GM19468 (cell line): Measurements from ENCODE around the gene ETNK1.
"Not testable (repeated sequence)": the region's sequence is repeated elsewhere in the genome, so short reads cannot be mapped to it uniquely, and the experiment has no call there.

Experiments
- ATAC-seq: cut with Tn5 transposase; IDR thresholded peaks from one replicate; pipeline ENCODE4 v1.9.1; 2021; ENCODE audit warnings: mild to moderate bottlenecking, moderate library complexity, moderate number of reproducible peaks; ENCODE audit not compliant: unreplicated experiment; ENCODE audit errors: extremely low read depth

The ETNK1 gene

DNA sequence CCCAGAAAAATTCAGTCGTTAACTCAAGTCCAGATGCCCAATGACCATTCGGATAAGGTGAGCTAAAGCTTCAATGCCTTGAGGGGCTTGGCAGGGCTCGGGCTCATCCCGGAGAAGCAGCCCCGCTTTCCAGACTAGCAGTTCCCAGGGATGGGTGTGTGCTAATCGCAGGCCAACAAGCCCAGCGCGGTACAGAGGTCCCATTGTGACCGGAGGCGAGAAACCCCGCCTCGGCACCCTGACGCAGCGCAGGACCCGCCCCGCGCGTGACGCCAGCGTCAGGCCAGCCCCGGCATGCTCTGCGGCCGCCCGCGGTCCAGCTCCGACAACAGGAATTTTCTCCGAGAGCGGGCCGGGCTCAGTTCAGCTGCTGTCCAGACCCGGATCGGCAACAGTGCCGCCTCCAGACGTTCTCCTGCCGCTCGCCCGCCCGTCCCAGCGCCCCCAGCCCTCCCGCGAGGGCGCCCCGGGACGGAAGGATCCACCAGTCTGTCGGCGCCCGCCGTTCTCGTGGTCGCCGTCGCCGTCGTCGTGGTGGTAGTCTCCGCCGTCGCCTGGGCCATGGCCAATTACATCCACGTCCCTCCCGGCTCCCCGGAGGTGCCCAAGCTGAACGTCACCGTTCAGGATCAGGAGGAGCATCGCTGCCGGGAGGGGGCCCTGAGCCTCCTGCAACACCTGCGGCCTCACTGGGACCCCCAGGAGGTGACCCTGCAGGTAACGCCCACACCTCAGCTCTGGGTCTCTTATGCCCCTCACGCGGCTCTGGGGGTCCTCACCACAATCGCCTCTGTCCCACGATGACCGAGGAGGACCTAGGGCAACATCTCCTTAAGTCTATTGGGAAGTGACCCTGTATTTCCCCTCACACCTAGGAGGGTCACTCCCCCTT is at the start of gene ETNK1:
Gene ETNK1, plus strand, starts transcription at position 302 of the 892 bp plus-strand sequence. Its CDS starts 260 bp downstream, at position 562.
- peak; percentile 98 for ATAC-seq

DNA sequence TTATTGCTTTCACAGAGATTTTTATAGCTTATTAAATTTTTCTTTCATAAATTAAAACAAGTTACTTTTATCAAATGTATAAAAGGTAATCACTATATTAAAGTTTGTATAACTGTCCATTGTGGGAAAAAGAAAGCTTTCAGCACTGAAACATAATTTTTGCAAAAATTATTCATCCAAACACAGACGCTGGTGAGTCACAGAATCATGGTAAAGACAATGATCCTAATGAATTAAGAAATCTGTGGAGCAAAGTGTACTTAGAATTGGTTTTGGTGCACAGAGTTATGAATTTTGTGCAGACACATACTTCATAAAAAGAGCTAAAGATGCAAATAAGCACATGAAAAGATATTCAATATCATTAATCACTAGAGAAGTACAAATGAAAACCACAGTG is 48.9 kb upstream of the ETNK1 start:
- ATAC-seq: no peak

GRCh38 chr12:22576473-22576872 is 48.5 kb upstream of the ETNK1 start:
- ATAC-seq: no peak

DNA sequence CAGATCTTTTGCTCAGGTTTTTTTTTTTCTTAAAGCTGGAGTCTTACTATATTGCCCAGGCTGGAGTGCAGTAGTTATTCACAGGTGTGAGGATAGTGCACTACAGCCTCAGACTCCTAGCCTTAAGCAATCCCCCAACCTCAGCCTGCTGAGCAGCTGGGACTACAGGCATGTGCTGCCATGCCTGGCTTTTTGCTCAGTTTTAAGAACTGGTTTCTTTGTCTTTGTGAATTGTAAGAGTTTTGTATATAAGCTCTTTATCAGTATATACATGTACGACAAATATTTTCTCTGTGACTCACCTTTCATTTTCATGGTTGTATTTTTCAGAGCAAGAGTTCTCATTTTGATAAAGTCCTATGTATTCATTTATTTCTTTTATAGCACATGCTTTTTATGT is 47.3 kb upstream of the ETNK1 start:
- ATAC-seq: no peak

GRCh38 chr12:22578328-22578727 is 46.6 kb upstream of the ETNK1 start:
- ATAC-seq: no peak

DNA sequence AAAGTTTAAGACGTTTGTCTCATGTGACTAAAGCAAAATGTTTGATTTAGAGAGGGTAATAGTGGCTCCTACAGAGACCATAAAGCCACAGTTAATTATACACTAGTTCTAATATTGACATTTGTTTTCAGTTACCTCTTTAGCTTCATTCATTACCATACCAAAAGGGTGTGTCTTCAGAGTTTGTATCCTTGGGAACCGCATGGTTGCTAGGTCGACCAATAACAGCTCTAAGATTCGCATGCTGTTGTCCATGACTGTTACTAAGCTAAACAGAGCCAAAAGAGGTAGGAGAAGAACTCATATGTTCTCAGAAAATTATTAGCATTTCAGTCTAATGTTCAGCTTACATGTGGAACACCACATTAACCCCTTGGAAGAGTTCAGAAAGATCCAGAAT is 36.2 kb upstream of the ETNK1 start:
- ATAC-seq: no peak

- ATAC-seq: no peak
Observed at GRCh38 chr12:22593864-22594263, 31.1 kb upstream of the ETNK1 start.

DNA sequence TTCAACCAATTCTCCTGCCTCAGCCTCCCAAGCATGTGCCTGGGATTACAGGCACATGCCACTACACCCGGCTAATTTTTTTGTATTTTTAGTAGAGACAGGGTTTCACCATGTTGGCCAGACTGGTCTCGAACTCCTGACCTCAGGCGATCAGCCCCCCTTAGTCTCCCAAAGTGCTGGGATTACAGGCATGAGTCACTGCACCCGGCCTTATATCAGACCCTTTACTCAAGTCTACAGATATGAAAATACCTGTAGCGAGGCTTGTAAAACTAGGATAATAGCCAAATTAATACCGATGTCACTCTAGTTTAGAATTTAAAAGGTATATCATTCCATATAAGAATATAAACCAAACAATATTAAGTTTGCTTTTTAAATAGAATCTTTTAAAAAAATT is 27.4 kb upstream of the ETNK1 start:
- ATAC-seq: not testable (repeated sequence)

DNA sequence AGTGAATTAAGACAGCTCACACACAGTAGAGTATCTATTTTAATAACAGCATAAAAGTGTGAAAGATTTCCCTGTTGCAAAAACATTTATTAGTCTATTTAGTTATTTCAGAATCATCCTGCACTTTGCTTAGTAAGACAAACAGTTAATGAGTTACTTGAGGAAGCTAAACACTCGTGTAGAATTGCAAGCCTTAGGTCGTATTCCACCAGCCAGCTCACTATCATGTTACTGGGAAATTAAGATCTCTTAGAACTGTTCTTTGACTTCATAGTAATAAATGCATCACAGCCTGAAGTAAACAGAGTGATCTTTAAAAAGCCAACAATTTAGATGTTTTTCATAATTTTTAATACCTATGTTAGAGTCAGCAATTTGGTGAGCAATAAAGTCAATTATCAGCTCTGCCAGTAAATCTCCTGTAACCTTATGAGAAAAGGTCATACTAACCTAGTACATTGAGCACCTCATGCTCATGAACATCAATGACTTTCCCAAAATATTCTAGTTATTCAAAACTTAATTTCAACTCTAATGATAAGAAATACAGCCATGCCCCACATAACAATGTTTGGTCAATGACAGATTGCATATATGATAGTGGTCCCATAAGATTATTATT is 26.7 kb upstream of the ETNK1 start:
- ATAC-seq: no peak

GRCh38 chr12:22598763-22599161 is 26.2 kb upstream of the ETNK1 start:
- ATAC-seq: no peak

- ATAC-seq: no peak
Observed at GRCh38 chr12:22600181-22600580, 24.8 kb upstream of the ETNK1 start.

GRCh38 chr12:22609501-22609900 is 15.5 kb upstream of the ETNK1 start:
- ATAC-seq: no peak

- no peak for ATAC-seq
Observed at GRCh38 chr12:22610131-22610530, 14.8 kb upstream of the ETNK1 start.

- not testable (repeated sequence) for ATAC-seq
Observed at GRCh38 chr12:22612822-22613221, 12.1 kb upstream of the ETNK1 start.

DNA sequence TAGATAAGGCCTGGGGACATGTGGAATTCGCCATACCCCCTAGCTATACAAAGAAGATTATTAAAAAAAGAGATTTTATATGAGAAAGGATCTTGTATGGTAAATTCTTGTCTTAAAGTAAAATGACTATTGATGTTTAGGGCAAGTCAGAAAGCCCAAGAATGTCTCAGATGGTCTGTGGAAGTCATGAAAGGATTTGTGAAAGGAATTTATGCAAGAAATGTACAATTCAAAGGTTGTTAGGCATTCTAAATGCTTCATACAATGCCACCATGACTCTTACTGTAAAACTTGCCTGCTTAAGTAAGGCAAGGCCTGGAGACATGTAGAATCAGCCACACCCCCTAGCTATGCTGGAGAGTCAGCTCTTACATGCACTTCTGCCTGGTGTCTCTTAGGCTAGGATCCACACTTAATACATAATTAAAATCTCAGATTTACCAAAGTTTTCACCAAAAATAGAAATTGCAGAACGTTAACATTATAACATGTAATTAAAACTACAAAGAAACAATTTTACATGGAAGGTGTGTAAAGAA is 8.9 kb upstream of the ETNK1 start:
- ATAC-seq: no peak

DNA sequence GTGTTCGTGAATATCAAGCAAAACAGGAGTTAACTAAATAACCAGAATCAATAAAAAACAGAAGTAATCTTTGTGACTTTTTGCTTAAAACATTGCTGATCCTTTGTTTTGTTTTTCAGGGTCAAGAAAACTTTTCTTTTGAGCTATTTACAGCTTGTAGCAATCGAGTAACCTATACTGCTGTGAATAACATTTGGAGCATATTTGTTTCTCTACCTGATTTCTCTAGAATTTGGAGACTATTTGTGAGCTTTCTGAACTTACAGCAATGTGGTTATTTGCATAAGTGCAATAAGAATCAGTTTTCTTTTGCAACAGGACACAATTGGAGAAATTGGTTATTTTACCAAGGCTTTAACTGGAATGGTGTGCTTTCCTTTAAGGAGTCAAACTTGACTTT is 7.3 kb upstream of the ETNK1 start:
- ATAC-seq: no peak

- ATAC-seq: no peak
Observed at GRCh38 chr12:22624548-22624869, 462 bp upstream of the ETNK1 start.

GRCh38 chr12:22625762-22626294 is 857 bp downstream of the ETNK1 start:
- ATAC-seq: no peak

- peak; percentile 15 for ATAC-seq
Observed at GRCh38 chr12:22626406-22626805, 1.4 kb downstream of the ETNK1 start.

DNA sequence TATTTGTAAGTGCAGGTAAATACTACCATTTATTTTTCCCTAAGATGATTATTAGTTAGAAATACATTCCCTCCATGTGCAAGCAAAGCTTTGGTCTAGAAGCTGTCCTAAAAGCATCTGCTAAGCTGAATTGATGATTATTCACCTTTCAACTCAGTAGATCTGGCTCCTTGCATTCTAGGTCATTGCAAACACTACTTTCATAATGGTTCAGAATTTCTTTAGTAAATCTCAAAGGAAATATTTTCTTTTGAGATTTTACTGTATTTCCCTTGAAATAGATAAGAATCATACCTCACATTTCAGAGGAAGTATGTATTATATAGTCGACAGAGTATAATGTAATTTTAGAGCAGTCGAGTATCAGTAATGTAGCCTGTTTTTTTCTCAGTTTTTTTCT is 2.4 kb downstream of the ETNK1 start:
- no peak for ATAC-seq

DNA sequence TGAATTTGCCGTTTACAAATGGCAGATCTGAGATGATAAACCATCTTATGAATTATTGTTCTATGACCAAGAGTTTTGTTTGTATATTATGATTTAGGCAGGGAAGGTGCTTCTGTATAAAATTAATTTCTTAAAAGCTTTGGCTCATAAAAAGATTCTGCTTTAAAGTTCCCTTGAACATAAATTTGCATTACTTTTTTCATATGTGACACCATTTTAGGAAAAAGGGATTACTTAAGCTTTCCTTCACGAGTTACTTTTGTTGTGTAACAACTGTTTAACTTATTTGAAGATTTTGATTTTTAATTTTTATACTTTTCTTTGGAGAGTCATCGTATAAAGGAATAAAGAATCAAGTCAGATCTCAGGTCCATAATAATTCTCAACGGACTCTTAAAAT is 3.3 kb downstream of the ETNK1 start:
- ATAC-seq: no peak
